Liver (tissue), 9 donors: ENCODE measurements around the gene ATOH1. TPM values are rescaled to one million over a fixed set of nuclear protein-coding genes. Genes with fewer than 3 reads are reported as not detected.

Experiments
- DNase-seq: peaks from one replicate; pipeline ENCODE4 v3.0.0-alpha.2; 2017; ENCODE audit warnings: low spot score
- H3K27ac ChIP-seq, 2 donors: one replicate each; pipeline ENCODE4 v1.7.0; 2013; ENCODE audit warnings: inconsistent platforms in 2 of 2, low read length in 2 of 2, control low read depth in 1 of 2, low read depth in 1 of 2, mild to moderate bottlenecking in 1 of 2
- H3K27me3 ChIP-seq, 4 donors: one replicate each; pipeline versions ENCODE4 v1.6.1 to v1.7.0; 2013; ENCODE audit warnings: low read length in 3 of 4, inconsistent platforms in 1 of 4, mild to moderate bottlenecking in 1 of 4, moderate library complexity in 1 of 4; ENCODE audit not compliant: control insufficient read depth in 4 of 4, insufficient read depth in 4 of 4
- H3K36me3 ChIP-seq, 4 donors: one replicate each; pipeline versions ENCODE4 v1.6.1 to v1.7.0; 2013; ENCODE audit warnings: low read length in 3 of 4, mild to moderate bottlenecking in 3 of 4, low read depth in 1 of 4, moderate library complexity in 1 of 4; ENCODE audit not compliant: control insufficient read depth in 4 of 4, insufficient read depth in 3 of 4
- H3K4me1 ChIP-seq, 4 donors: one replicate each; pipeline versions ENCODE4 v1.6.1 to v1.7.0; 2013; ENCODE audit warnings: low read length in 3 of 4, mild to moderate bottlenecking in 3 of 4, moderate library complexity in 1 of 4; ENCODE audit not compliant: control insufficient read depth in 4 of 4, insufficient read depth in 4 of 4
- H3K4me3 ChIP-seq, 3 donors: one replicate each; pipeline versions ENCODE4 v1.6.1 to v1.7.0; 2013; ENCODE audit warnings: low read length in 3 of 3, control low read depth in 1 of 3, low read depth in 1 of 3, mild to moderate bottlenecking in 1 of 3
- H3K9ac ChIP-seq, 2 donors: one replicate each; pipeline ENCODE4 v1.7.0; 2013; ENCODE audit warnings: low read length in 2 of 2, mild to moderate bottlenecking in 2 of 2, moderate library complexity in 2 of 2, control low read depth in 1 of 2, low read depth in 1 of 2
- H3K9me3 ChIP-seq, 4 donors: one replicate each; pipeline versions ENCODE4 v1.6.1 to v1.7.0; 2013; ENCODE audit warnings: low read length in 3 of 4; ENCODE audit not compliant: control insufficient read depth in 4 of 4
- EGR1 ChIP-seq, 2 donors: IDR thresholded peaks; 2 replicates each; pipeline ENCODE4 v1.6.1; 2016 to 2018; ENCODE audit warnings: antibody characterized with exemption in 2 of 2, low read depth in 2 of 2
- FOXA1 ChIP-seq: IDR thresholded peaks from 2 replicates; pipeline ENCODE4 v1.6.1; 2016; ENCODE audit warnings: antibody characterized with exemption
- FOXA2 ChIP-seq: IDR thresholded peaks from 2 replicates; pipeline ENCODE4 v1.6.1; 2016; ENCODE audit warnings: antibody characterized with exemption
- GABPA ChIP-seq, 2 donors: IDR thresholded peaks in 1 of 2; conservative IDR thresholded peaks in 1 of 2; 2 replicates each; pipeline ENCODE4 v1.6.1; 2016; ENCODE audit warnings: antibody characterized with exemption in 2 of 2, mild to moderate bottlenecking in 1 of 2, moderate library complexity in 1 of 2
- HNF4A ChIP-seq, 2 donors: conservative IDR thresholded peaks; 2 replicates each; pipeline ENCODE4 v1.6.1; 2016; ENCODE audit warnings: antibody characterized with exemption in 2 of 2, mild to moderate bottlenecking in 2 of 2
- HNF4G ChIP-seq: IDR thresholded peaks from 2 replicates; pipeline ENCODE4 v1.6.1; 2016; ENCODE audit warnings: antibody characterized with exemption
- JUND ChIP-seq, 2 donors: IDR thresholded peaks; 2 replicates each; pipeline ENCODE4 v1.6.1; 2016; ENCODE audit warnings: antibody characterized with exemption in 2 of 2
- NR2F2 ChIP-seq: IDR thresholded peaks from 2 replicates; pipeline ENCODE4 v1.6.1; 2016; ENCODE audit warnings: antibody characterized with exemption
- RAD21 ChIP-seq, 2 donors: IDR thresholded peaks; 2 replicates each; pipeline ENCODE4 v1.6.1; 2016; ENCODE audit warnings: antibody characterized with exemption in 2 of 2, mild to moderate bottlenecking in 2 of 2
- RXRA ChIP-seq, 2 donors: IDR thresholded peaks; 2 replicates each; pipeline ENCODE4 v1.6.1; 2017 to 2018; ENCODE audit warnings: antibody characterized with exemption in 2 of 2, mild to moderate bottlenecking in 1 of 2
- SP1 ChIP-seq: IDR thresholded peaks from 2 replicates; pipeline ENCODE4 v1.6.1; 2018; ENCODE audit warnings: antibody characterized with exemption, mild to moderate bottlenecking
- TAF1 ChIP-seq: conservative IDR thresholded peaks from 2 replicates; pipeline ENCODE4 v1.6.1; 2016; ENCODE audit warnings: antibody characterized with exemption, mild to moderate bottlenecking
- YY1 ChIP-seq: IDR thresholded peaks from 2 replicates; pipeline ENCODE4 v1.6.1; 2016; ENCODE audit warnings: antibody characterized with exemption, mild to moderate bottlenecking
- WGBS: extraction: QIAGEN DNeasy Blood & Tissue Kit; methylation state at CpG from one replicate; pipeline ENCODE4 v1.1.7; 2013; 5-methylcytosine and 5-hydroxymethylcytosine counted together
- polyA plus RNA-seq, 2 donors: library from polyadenylated mRNA; stranded (reverse) in 1 of 2; unstranded in 1 of 2; fragments of 200-250 nt in 1 of 2; fragments of >200 nt in 1 of 2; fragmentation: Nextera tagmentation in 1 of 2; extraction: Ambion mirVana in 1 of 2; gene quantifications; one replicate each; pipeline versions ENCODE4 v1.2.1 to v1.2.3, GENCODE V29; 2013 to 2015
- total RNA-seq, 2 donors: library from RNA; depleted of rRNA; stranded (reverse); fragments of >200 nt; gene quantifications; one replicate each; pipeline ENCODE4 v1.2.3, GENCODE V29; 2014
- TF ChIP-seq, protein P1 (sequence below): IDR thresholded peaks from 2 replicates; pipeline ENCODE4 v1.6.1; 2016; ENCODE audit warnings: antibody characterized with exemption
- TF ChIP-seq, protein P2 (sequence below): IDR thresholded peaks from 2 replicates; pipeline ENCODE4 v1.6.1; 2016; ENCODE audit warnings: antibody characterized with exemption
- TF ChIP-seq, protein P3 (sequence below): fragments of 150-350 bp; IDR thresholded peaks from 2 replicates; pipeline ENCODE4 v1.5.1; 2017; ENCODE audit warnings: improper control_type of control experiment, low read depth, low read length; ENCODE audit not compliant: missing input control
- TF ChIP-seq, protein P4 (sequence below): IDR thresholded peaks from 2 replicates; pipeline ENCODE4 v1.6.1; 2016; ENCODE audit warnings: antibody characterized with exemption
- TF ChIP-seq, protein P5 (sequence below): IDR thresholded peaks from 2 replicates; pipeline ENCODE4 v1.6.1; 2016; ENCODE audit warnings: antibody characterized with exemption, mild to moderate bottlenecking
- donor health status: healthy.
- donor health status: healthy.
- donor health status: healthy.
- donor health status: healthy.
- donor health status: healthy.

ATOH1 gene
- total and polyA plus RNA-seq, 4 donors, result not detected

DNA sequence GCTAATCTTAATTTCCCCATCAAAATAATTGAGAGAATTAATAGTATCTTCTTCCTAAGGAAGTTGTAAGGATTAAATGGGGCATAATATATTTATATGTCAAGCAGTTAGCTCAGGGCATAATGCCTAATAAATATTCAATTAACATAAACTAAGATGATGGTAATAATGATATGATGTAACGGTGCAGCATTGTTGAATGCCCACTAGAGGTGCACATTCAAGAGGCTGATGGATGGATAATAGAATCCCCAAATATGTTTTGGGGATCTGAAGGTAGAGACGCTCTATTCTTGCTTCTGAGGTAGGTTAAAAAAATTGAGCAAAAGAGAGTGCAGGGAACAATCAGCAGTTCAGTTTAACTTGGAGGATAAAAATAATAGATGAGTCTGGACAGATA is 37.1 kb downstream of the ATOH1 start (continued):
- TF ChIP-seq RAD21 (IDR thresholded peaks at IDR 0.05) (no peak), SP1 (no peak), NR2F2 (no peak)

DNA sequence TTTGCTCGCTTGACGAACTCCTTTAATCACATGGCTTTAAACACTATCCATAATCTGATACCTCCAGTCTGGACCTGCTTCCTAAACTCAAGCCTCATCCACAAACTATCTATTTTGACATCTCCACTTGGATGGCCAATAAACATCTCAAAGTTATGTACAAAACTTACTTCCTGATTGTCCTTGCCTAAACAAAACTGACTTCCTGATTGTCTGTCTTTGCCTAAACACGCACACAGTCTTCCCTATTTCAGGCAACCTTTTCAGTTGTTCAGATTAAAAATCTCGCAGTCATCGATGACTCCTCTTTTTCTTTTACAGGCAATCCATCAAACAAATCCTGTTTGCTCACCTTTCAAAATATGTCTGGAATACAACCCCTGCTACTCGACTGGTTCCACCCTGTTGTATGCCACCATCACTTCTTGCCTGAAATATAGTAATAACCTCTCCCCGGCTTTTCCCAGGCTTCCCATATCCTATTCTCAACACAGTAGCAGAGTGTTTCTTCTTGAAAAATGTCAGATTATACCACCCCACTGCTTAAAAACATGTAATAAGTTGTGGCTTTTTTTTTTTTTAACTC is 39.0 kb downstream of the ATOH1 start:
- no peak for DNase-seq
- Histone ChIP-seq H3K4me1 (no peaks in the 10 kb centered on the region), H3K9me3 (no peaks in the 10 kb centered on the region), H3K4me3 (no peak overlapping the region), H3K27ac (no peak overlapping the region), H3K27me3 (peaks cover 0 to 3% (median 0%) of the 10 kb centered on the region in 4 donors), H3K9ac (no peak overlapping the region), H3K36me3 (no peaks in the 10 kb centered on the region)
- TF ChIP-seq FOXA1 (no peak), RAD21 (IDR thresholded peaks at IDR 0.05) (no peak), SP1 (no peak), EGR1 (IDR thresholded peaks at IDR 0.05; ENCODE audit: low read depth in 2 of 2) (no peak), RXRA (IDR thresholded peaks at IDR 0.05) (no peak), FOXA2 (no peak), TAF1 (no peak), HNF4A (conservative IDR thresholded peaks at IDR 0.05) (no peak), JUND (IDR thresholded peaks at IDR 0.05) (no peak), NR2F2 (no peak), HNF4G (no peak), YY1 (no peak), GABPA (IDR thresholded peaks at IDR 0.05 in 1 of 2, conservative IDR thresholded peaks at IDR 0.05 in 1 of 2) (no peak)
- TF ChIP-seq, protein P1, sequence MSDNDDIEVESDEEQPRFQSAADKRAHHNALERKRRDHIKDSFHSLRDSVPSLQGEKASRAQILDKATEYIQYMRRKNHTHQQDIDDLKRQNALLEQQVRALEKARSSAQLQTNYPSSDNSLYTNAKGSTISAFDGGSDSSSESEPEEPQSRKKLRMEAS, result no peak
- TF ChIP-seq, protein P2, sequence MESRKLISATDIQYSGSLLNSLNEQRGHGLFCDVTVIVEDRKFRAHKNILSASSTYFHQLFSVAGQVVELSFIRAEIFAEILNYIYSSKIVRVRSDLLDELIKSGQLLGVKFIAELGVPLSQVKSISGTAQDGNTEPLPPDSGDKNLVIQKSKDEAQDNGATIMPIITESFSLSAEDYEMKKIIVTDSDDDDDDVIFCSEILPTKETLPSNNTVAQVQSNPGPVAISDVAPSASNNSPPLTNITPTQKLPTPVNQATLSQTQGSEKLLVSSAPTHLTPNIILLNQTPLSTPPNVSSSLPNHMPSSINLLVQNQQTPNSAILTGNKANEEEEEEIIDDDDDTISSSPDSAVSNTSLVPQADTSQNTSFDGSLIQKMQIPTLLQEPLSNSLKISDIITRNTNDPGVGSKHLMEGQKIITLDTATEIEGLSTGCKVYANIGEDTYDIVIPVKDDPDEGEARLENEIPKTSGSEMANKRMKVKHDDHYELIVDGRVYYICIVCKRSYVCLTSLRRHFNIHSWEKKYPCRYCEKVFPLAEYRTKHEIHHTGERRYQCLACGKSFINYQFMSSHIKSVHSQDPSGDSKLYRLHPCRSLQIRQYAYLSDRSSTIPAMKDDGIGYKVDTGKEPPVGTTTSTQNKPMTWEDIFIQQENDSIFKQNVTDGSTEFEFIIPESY, result no peak
- TF ChIP-seq, protein P3, sequence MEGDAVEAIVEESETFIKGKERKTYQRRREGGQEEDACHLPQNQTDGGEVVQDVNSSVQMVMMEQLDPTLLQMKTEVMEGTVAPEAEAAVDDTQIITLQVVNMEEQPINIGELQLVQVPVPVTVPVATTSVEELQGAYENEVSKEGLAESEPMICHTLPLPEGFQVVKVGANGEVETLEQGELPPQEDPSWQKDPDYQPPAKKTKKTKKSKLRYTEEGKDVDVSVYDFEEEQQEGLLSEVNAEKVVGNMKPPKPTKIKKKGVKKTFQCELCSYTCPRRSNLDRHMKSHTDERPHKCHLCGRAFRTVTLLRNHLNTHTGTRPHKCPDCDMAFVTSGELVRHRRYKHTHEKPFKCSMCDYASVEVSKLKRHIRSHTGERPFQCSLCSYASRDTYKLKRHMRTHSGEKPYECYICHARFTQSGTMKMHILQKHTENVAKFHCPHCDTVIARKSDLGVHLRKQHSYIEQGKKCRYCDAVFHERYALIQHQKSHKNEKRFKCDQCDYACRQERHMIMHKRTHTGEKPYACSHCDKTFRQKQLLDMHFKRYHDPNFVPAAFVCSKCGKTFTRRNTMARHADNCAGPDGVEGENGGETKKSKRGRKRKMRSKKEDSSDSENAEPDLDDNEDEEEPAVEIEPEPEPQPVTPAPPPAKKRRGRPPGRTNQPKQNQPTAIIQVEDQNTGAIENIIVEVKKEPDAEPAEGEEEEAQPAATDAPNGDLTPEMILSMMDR, result no peak
- TF ChIP-seq, protein P4, sequence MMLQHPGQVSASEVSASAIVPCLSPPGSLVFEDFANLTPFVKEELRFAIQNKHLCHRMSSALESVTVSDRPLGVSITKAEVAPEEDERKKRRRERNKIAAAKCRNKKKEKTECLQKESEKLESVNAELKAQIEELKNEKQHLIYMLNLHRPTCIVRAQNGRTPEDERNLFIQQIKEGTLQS, result no peak
- TF ChIP-seq, protein P5, sequence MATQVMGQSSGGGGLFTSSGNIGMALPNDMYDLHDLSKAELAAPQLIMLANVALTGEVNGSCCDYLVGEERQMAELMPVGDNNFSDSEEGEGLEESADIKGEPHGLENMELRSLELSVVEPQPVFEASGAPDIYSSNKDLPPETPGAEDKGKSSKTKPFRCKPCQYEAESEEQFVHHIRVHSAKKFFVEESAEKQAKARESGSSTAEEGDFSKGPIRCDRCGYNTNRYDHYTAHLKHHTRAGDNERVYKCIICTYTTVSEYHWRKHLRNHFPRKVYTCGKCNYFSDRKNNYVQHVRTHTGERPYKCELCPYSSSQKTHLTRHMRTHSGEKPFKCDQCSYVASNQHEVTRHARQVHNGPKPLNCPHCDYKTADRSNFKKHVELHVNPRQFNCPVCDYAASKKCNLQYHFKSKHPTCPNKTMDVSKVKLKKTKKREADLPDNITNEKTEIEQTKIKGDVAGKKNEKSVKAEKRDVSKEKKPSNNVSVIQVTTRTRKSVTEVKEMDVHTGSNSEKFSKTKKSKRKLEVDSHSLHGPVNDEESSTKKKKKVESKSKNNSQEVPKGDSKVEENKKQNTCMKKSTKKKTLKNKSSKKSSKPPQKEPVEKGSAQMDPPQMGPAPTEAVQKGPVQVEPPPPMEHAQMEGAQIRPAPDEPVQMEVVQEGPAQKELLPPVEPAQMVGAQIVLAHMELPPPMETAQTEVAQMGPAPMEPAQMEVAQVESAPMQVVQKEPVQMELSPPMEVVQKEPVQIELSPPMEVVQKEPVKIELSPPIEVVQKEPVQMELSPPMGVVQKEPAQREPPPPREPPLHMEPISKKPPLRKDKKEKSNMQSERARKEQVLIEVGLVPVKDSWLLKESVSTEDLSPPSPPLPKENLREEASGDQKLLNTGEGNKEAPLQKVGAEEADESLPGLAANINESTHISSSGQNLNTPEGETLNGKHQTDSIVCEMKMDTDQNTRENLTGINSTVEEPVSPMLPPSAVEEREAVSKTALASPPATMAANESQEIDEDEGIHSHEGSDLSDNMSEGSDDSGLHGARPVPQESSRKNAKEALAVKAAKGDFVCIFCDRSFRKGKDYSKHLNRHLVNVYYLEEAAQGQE, result no peak
- WGBS, result 80% methylated on average over 7 of the region's 7 CpGs
